ENCODE data around the gene GRAMD1A. TPM values are rescaled to one million over a fixed set of nuclear protein-coding genes. Genes with fewer than 3 reads are reported as not detected.

The GRAMD1A gene
- polyA plus RNA-seq, 1 donor from 2014 or later: 18.1 TPM

DNA sequence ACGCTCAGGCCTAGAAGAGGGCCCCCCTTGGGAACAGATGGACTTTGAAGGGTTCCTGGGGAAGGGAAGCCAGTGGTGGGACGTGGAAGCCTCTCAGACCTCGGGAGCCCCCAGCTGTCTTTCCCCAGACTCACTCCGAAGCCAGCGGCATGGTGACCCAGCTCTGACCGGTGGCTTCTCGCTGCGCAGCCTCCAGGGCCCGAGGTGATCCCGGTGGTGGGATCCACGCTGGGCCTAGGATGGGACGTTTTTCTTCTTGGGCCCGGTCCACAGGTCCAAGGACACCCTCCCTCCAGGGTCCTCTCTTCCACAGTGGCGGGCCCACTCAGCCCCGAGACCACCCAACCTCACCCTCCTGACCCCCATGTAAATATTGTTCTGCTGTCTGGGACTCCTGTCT, 66.0 kb downstream of the GRAMD1A start:
- Mint-ChIP-seq H3K27ac (no peak overlapping the region), H3K4me3 (no peak overlapping the region), H3K9me3 (no peaks in the 10 kb centered on the region), H3K36me3 (peaks cover 4% of the 10 kb centered on the region), H3K4me1 (peaks cover 12 to 20% (median 16%) of the 10 kb centered on the region in 3 donors), H3K27me3 (no peaks in the 10 kb centered on the region)

DNA sequence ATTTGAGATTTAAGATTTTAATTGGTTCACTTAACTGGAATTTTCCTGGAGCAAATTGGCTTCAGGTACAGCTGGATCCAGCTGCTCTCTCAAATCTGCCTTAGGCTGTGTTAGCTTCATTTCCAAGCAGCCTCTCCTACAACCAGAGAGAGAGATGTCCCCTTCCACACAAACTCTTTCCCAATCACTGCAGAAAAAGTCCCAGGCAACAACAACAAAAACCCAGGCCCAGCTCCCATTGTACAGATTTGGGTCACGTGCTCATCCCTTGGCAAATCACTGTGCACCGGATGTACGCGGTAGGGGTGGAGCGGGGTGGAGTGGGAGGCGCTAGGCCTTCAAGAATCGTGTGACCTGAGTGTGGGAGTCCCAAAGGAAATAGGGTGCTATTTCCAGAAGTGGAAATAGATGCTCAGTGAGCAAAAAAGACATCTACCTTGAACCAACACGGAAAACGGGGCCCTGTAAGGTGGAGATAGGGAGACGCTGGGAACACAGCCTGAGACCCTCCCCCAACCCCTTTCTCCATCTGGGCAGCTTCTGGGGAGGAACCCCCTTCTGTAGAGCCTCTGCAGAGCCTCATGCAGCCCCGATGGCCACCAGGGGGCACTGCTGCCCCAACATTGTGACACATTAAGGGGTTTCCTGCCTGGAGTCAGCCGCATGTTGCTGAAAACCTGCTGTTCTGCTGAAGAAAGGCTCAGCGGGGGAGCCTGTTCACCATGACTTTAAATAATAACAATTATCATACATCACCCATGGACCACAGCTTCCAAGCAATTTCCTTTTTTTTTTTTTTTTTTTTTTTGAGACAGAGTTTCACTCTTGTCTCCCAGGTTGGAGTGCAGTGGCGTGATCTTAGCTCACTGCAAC, 66.8 kb downstream of the GRAMD1A start:
- peak overlapping the region in 2 of 4 donors; percentile 41 to 77 for H3K4me3 Mint-ChIP-seq

DNA sequence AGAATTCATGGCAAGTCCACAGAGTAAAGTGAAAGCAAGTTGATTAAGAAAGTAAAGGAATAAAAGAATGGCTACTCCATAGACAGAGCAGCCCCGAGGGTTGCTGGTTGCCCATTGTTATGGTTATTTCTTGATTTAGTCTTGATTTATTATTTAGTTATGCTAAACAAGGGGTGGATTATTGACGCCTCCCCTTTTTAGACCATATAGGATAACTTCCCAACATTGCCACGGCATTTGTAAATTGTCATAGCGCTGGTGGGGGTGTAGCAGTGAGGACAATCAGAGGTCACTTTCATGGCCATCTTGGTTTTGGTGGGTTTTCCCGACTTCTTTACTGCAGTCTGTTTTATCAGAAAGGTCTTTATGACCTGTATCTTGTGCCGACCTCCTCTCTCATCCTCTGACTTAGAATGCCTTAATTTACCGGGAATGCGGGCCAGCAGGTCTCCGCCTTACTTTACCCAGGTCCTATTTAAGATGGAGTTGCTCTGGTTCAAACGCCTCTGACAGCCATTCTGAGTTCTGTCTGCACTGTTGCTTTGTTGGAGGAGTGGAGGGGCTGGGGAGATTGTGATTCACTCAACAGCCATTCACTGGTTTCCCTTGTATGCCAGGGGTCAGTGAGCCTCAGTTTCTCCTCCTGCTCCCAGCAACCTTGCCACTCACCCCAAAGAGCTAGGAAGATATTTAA, 69.0 kb downstream of the GRAMD1A start:
- H3K4me3 Mint-ChIP-seq: peak overlapping the region in 1 of 4 donors; percentile 56
- H3K9me3 Mint-ChIP-seq: no peaks in the 10 kb centered on the region
- no peaks in the 10 kb centered on the region for H3K27me3 Mint-ChIP-seq
- no peak overlapping the region for H3K27ac Mint-ChIP-seq
- peaks cover 2% of the 10 kb centered on the region for H3K36me3 Mint-ChIP-seq
- peaks cover 12 to 20% (median 16%) of the 10 kb centered on the region in 3 donors for H3K4me1 Mint-ChIP-seq

More for the DNA sequence above, 66.8 kb downstream of the GRAMD1A start:
- peaks cover 12 to 20% (median 16%) of the 10 kb centered on the region in 3 donors for H3K4me1 Mint-ChIP-seq
- no peaks in the 10 kb centered on the region for H3K9me3 Mint-ChIP-seq
- no peaks in the 10 kb centered on the region for H3K27me3 Mint-ChIP-seq
- peak overlapping the region in 1 of 3 donors; percentile 84 for H3K27ac Mint-ChIP-seq
- H3K36me3 Mint-ChIP-seq: peaks cover 4% of the 10 kb centered on the region

DNA sequence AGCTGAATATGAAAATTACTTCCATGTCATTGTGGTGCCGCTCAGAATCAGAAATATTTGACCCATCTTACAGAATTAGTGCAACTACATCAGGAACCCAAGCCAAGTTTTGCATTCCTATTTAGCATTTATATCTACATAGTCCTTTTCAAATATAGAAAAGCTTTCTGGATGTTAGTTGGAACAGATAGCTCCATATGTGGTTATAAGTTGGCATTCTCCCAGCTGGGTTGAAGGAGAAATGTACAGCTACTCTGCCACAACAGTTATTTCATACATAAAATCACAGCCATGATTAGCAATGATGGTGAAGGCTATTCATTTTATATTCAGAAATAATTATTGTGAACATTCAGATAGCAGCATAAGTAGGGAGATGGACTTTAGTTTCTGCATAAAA, 69.6 kb downstream of the GRAMD1A start:
- Mint-ChIP-seq H3K4me3 (no peak overlapping the region), H3K27ac (no peak overlapping the region)

DNA sequence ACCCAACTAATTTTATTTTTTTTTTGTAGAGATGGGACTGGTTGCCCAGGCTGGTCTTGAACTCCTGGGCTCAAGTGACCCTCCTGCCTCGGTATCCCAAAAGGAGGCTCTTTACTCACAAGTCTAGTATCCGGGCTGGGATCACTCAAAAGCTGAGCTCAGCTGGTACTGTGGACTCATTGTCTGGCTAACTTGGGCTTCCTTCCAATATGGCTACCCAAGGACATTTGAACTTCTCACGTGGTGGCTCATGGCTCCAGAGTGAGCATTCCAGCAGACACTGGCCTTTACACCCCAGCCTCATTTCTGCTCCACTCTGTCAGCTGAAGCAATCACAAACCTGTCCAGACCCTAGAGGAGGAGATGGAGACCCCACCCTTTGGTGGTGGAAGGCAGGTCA, 70.3 kb downstream of the GRAMD1A start:
- Mint-ChIP-seq H3K9me3 (no peaks in the 10 kb centered on the region), H3K36me3 (no peaks in the 10 kb centered on the region), H3K27ac (peak overlapping the region in 1 of 3 donors; percentile 13), H3K4me1 (peaks cover 16 to 20% (median 16%) of the 10 kb centered on the region in 3 donors), H3K27me3 (no peaks in the 10 kb centered on the region), H3K4me3 (no peak overlapping the region)

More for the DNA sequence above, 69.6 kb downstream of the GRAMD1A start:
- no peaks in the 10 kb centered on the region for H3K36me3 Mint-ChIP-seq
- H3K4me1 Mint-ChIP-seq: peaks cover 12 to 20% (median 14%) of the 10 kb centered on the region in 3 donors
- no peaks in the 10 kb centered on the region for H3K27me3 Mint-ChIP-seq
- H3K9me3 Mint-ChIP-seq: no peaks in the 10 kb centered on the region

DNA sequence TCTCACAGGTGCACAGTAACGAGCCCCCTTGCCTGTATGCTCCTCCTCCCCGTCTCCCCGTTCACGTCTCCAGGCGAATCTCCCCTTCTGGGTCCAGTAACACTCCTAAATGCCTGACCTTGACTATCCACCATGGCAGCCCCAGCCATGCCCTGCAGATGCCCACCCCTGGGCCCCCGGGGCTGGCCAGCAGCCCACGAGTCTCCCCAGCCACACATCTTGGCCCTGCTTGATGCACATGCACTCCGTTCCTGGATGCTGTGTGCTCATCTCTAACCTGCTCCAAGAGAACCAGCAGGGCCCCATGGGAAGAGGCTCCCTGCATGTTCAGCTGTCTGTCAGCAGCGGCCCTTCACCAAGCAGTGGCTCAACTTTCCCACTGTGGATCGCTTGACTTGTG, 73.4 kb downstream of the GRAMD1A start:
- H3K27me3 Mint-ChIP-seq: no peaks in the 10 kb centered on the region
- H3K27ac Mint-ChIP-seq: no peak overlapping the region
- H3K4me1 Mint-ChIP-seq: peaks cover 13 to 18% (median 17%) of the 10 kb centered on the region in 3 donors
- no peaks in the 10 kb centered on the region for H3K9me3 Mint-ChIP-seq
- H3K4me3 Mint-ChIP-seq: no peak overlapping the region
- no peaks in the 10 kb centered on the region for H3K36me3 Mint-ChIP-seq

DNA sequence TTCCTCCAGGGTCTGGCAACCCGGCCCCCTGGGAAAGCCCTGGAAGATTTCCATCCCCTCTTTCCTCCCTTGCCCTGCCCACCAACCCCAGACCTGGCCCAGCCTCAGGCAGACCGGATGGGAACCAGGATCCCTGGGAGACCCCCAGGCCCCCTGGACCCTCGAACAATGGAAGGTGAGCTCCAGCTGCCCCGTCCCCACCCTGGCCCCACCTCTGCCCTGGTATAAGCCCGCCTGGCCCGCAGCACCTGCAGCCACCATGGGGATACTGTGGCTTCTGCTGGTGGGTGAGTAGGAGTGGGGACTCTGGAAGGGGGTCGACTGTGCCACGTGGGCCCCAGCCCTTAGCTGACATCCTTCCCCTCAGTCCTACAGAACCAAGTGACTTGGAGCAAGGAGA, 73.8 kb downstream of the GRAMD1A start:
- Mint-ChIP-seq H3K27ac (no peak overlapping the region), H3K4me3 (no peak overlapping the region), H3K36me3 (no peaks in the 10 kb centered on the region), H3K4me1 (peaks cover 15 to 18% (median 17%) of the 10 kb centered on the region in 3 donors), H3K27me3 (no peaks in the 10 kb centered on the region), H3K9me3 (no peaks in the 10 kb centered on the region)

DNA sequence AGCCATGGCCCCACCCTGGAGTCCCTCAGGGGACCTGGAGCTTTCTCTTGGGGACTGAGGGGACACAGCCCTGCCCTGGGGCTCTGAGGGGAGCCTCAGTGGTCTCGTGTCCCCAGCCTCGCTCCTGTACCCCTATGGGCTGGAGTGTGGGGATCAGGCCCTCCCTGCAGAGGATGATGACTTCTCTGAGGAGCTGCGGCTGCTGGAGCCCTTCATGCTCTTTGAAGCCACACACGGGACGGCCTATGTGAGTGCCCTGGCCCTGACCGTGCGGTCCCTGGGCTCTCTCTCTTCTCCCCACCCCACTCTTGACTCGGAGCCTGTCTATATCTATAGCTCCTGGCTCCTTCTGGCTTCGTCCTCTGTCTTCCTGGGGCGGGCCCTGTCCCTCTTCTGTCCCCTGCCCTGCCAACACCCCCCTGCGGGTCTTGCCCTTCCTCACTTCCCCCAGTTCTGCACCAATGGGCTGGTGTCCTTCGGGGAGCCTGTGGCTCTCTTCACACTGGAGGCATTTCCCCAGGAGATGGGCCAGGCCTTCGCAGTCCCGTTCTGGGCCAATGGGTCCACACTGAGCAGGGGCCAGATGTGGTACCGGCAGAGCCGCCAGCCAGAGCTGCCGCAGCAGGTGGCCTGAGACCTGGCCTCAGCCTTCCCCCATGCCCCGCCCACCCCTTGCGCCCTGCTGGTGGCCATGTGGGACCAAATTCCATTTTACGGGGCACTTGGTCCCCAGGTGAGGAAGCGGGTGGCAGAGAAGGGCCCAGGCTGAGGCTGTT, 74.5 kb downstream of the GRAMD1A start:
- Mint-ChIP-seq H3K27me3 (no peaks in the 10 kb centered on the region), H3K27ac (no peak overlapping the region), H3K9me3 (no peaks in the 10 kb centered on the region), H3K4me3 (no peak overlapping the region), H3K4me1 (peaks cover 10 to 15% (median 15%) of the 10 kb centered on the region in 3 donors), H3K36me3 (peaks cover 3% of the 10 kb centered on the region)

DNA sequence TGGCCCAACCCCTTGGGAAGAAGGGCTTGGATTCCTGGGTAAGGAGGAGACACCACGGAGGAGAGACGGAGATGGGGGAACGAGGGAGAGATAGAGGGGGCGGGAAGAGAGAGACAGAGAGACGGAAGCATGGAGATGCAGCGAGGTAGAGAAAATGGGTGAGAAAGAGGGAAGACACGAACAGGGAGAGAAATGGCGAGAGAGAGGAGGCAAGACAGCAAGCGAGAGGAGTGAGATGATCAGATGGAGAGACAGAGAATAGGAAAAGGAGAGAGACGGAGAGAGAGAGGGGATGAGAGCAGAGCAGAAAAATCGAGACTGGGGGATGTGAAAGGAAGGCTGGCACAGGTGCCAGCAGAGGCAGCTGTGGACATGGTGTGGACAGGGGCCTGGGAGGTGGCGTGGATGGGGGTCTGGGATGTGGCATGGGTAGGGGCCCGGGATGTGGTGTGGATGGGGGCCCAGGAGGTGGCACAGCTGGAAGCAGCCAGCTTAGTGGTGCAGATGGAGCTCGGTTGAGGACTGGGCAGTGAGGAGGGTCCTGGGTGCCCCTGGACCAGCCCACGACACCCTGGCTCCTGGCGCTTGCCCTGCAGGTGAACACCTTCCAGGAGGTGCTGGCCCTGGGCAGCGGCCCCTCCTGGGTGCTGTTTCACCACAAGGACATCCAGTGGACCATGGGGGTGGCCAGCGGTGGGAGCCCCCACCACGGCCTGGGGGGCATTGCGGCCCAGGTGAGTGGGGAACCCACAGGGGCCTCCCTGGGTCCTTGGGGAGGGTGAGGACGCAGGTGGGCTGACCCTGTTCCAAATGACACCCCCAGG, 75.3 kb downstream of the GRAMD1A start:
- Mint-ChIP-seq H3K27me3 (no peaks in the 10 kb centered on the region), H3K4me3 (no peak overlapping the region), H3K36me3 (peaks cover 3% of the 10 kb centered on the region), H3K27ac (peak overlapping the region in 1 of 3 donors; percentile 14), H3K9me3 (no peaks in the 10 kb centered on the region), H3K4me1 (peaks cover 7 to 14% (median 11%) of the 10 kb centered on the region in 3 donors)

DNA sequence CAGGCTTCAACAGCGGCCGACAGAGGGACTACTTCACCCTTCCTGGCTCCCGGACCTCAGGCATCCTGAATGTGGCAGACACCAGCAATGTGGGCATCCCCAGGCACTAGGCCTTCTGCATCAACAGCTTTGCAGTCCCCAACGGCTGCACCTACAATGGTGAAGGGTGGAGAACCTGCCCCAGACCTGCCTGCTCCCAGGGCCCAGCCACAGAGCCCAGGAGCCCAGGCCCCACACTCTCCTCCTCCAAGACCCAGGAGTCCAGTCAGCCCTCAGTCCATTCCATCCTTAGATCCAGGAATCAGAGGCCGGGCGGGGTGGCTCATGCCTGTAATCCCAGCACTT, 75.9 kb downstream of the GRAMD1A start:
- Mint-ChIP-seq H3K4me1 (peaks cover 7 to 14% (median 11%) of the 10 kb centered on the region in 3 donors), H3K27me3 (no peaks in the 10 kb centered on the region), H3K9me3 (no peaks in the 10 kb centered on the region), H3K36me3 (peaks cover 3% of the 10 kb centered on the region), H3K4me3 (no peak overlapping the region), H3K27ac (no peak overlapping the region)

Other genes with a start within 250 kb of the GRAMD1A start
- gene ZNF599, start 227.1 kb upstream of the GRAMD1A start, polyA plus RNA-seq: 4.4 TPM
- gene ZNF30, start 73.4 kb upstream of the GRAMD1A start, polyA plus RNA-seq: 1.6 TPM
- gene ZNF792, start 36.1 kb upstream of the GRAMD1A start, polyA plus RNA-seq: 8.9 TPM
- not detected for gene SCN1B, start 30.1 kb downstream of the GRAMD1A start, polyA plus RNA-seq
- not detected for gene HPN, start 41.4 kb downstream of the GRAMD1A start, polyA plus RNA-seq
- gene FXYD3, start 115.5 kb downstream of the GRAMD1A start, polyA plus RNA-seq: not detected
- not detected for gene LGI4, start 134.7 kb downstream of the GRAMD1A start, polyA plus RNA-seq
- gene FXYD1, start 138.5 kb downstream of the GRAMD1A start, polyA plus RNA-seq: 7.1 TPM
- gene FXYD7, start 142.9 kb downstream of the GRAMD1A start, polyA plus RNA-seq: 4.2 TPM
- gene FXYD5, start 154.4 kb downstream of the GRAMD1A start, polyA plus RNA-seq: 417 TPM
- not detected for gene FAM187B, start 228.4 kb downstream of the GRAMD1A start, polyA plus RNA-seq
- gene LSR, start 248.7 kb downstream of the GRAMD1A start, polyA plus RNA-seq: 49.1 TPM

Measured in IgD-negative memory B cell (primary cell).